HepG2 (cell line): ENCODE results near the gene SPOCD1. TPM values are rescaled to one million over a fixed set of nuclear protein-coding genes. Genes with fewer than 3 reads are reported as not detected.

Experiments used
- ATAC-seq: fragments of 200-7000 bp; cut with Tn5 transposase; 3 replicates; pipeline ENCODE4 v1.9.1; 2020; ENCODE audit warnings: mild to moderate bottlenecking, moderate library complexity
- BruUV-seq: library from RNA; stranded (reverse); fragments of 400-500 nt; replicated peaks from 2 replicates; lab custom pipeline; 2021; lab: Mats Ljungman, UMichigan
- CTCF ChIA-PET: fragments of 300-600 bp; formaldehyde crosslinking; extraction: SDS; loops from one replicate; lab custom pipeline; 2021; ENCODE audit warnings: low total read pairs, inconsistent platforms, low intra/inter-chr PET ratio; lab: Yijun Ruan, JAX
- POLR2A ChIA-PET: fragments of 350-600 bp; sonication (Branson Sonifier 250); formaldehyde crosslinking; loops from one replicate; lab custom pipeline; 2020; ENCODE audit warnings: antibody characterized with exemption, inconsistent platforms; lab: Yijun Ruan, JAX
- DNase-seq: peaks from one replicate; pipeline ENCODE4 v3.0.0-alpha.2; 2015; ENCODE audit warnings: low spot score
- FAIRE-seq: peaks from 3 replicates; lab custom pipeline; 2011; peaks lifted over from hg19 to GRCh38; lab: Jason Lieb, UNC
- H2AFZ ChIP-seq: one replicate; pipeline ENCODE4 v1.6.1; 2011; ENCODE audit warnings: low read length, inconsistent platforms
- H3K27ac ChIP-seq: fragments of 300-600 bp; 3 replicates; pipeline ENCODE4 v1.8.0; 2011; ENCODE audit warnings: mixed run types, mild to moderate bottlenecking, mixed read lengths, low read length, inconsistent platforms; ENCODE audit not compliant: insufficient read depth; ENCODE audit errors: extremely low read length
- H3K27me3 ChIP-seq, 2 experiments: fragments of 200-600 bp in 1 of 2; 2 replicates in 1 of 2; 3 replicates in 1 of 2; pipeline versions ENCODE4 v1.6.0 to v1.8.0; 2011; ENCODE audit warnings: low read length in 2 of 2, mild to moderate bottlenecking in 2 of 2, moderate library complexity in 2 of 2, inconsistent platforms in 1 of 2; ENCODE audit not compliant: insufficient read depth in 2 of 2, control insufficient read depth in 1 of 2
- H3K36me3 ChIP-seq, 2 experiments: fragments of 200-600 bp in 1 of 2; replicated peaks in 1 of 2; 2 replicates in 1 of 2; 3 replicates in 1 of 2; pipeline versions ENCODE4 v1.5.1 to v1.8.0; 2011; ENCODE audit warnings: low read length in 2 of 2, inconsistent platforms in 1 of 2; ENCODE audit not compliant: insufficient read depth in 2 of 2, control insufficient read depth in 1 of 2
- H3K4me1 ChIP-seq: 2 replicates; pipeline ENCODE4 v1.5.1; 2012; ENCODE audit warnings: low read length, inconsistent platforms; ENCODE audit not compliant: insufficient read depth
- H3K4me2 ChIP-seq: 2 replicates; pipeline ENCODE4 v1.6.0; 2011; ENCODE audit warnings: low read depth, low read length, inconsistent platforms
- H3K4me3 ChIP-seq, 3 experiments: fragments of 200-600 bp in 1 of 3; sonication (generic), shearing (Covaris generic) in 1 of 3; replicated peaks in 1 of 3; 2 replicates each; pipeline ENCODE4 v1.5.1; 2011 to 2016; ENCODE audit warnings: low read length in 3 of 3, inconsistent platforms in 2 of 3, low read depth in 2 of 3, mild to moderate bottlenecking in 2 of 3, control low read depth in 1 of 3, mixed read lengths in 1 of 3; ENCODE audit not compliant: insufficient read depth in 1 of 3
- H3K79me2 ChIP-seq: one replicate; pipeline ENCODE4 v1.6.1; 2011; ENCODE audit warnings: low read length, inconsistent platforms; ENCODE audit not compliant: insufficient read depth
- H3K9ac ChIP-seq: 2 replicates; pipeline ENCODE4 v1.6.0; 2011; ENCODE audit warnings: mild to moderate bottlenecking, low read depth, low read length, inconsistent platforms; ENCODE audit not compliant: insufficient read depth
- H3K9me3 ChIP-seq: 2 replicates; pipeline ENCODE4 v1.5.1; 2012; ENCODE audit warnings: mild to moderate bottlenecking, low read length
- H4K20me1 ChIP-seq: 2 replicates; pipeline ENCODE4 v1.6.0; 2011; ENCODE audit warnings: inconsistent platforms, mild to moderate bottlenecking, low read length, moderate library complexity; ENCODE audit not compliant: insufficient read depth
- ARHGAP35 ChIP-seq: sonication (generic); formaldehyde crosslinking; IDR thresholded peaks from 2 replicates; pipeline ENCODE4 v1.9.0; 2022; ENCODE audit warnings: mild to moderate bottlenecking, inconsistent platforms, moderate library complexity, missing genetic modification reagents, borderline replicate concordance
- JUN ChIP-seq: sonication (generic); formaldehyde crosslinking; IDR thresholded peaks from 2 replicates; pipeline ENCODE4 v1.4.0; 2020; ENCODE audit warnings: mild to moderate bottlenecking, missing genetic modification reagents
- MAF1 ChIP-seq: sonication (generic); formaldehyde crosslinking; IDR thresholded peaks from 2 replicates; pipeline ENCODE4 v1.5.0; 2020; ENCODE audit warnings: missing genetic modification reagents, borderline replicate concordance
- MTF1 ChIP-seq: sonication (generic); formaldehyde crosslinking; IDR thresholded peaks from 2 replicates; pipeline ENCODE4 v1.5.0; 2020; ENCODE audit warnings: missing genetic modification reagents
- NR2F1 ChIP-seq, 2 experiments: fragments of 450-650 bp in 1 of 2; formaldehyde crosslinking in 1 of 2; IDR thresholded peaks; 2 replicates each; pipeline versions ENCODE4 v1.5.0 to v1.6.1; 2016 to 2020; ENCODE audit warnings: mild to moderate bottlenecking in 1 of 2, missing compliant biosample characterization in 1 of 2, missing genetic modification reagents in 1 of 2, moderate library complexity in 1 of 2
- PAF1 ChIP-seq: IDR thresholded peaks from 2 replicates; pipeline ENCODE4 v1.6.1; 2016; ENCODE audit warnings: missing genetic modification reagents, missing compliant biosample characterization
- PTBP1 ChIP-seq: fragments of 200-400 bp; formaldehyde crosslinking; IDR thresholded peaks from 2 replicates; pipeline ENCODE4 v1.6.1; 2018; ENCODE audit warnings: low read length, low read depth; ENCODE audit not compliant: poor library complexity, severe bottlenecking
- SP1 ChIP-seq, 2 experiments: fragments of 450-650 bp in 1 of 2; sonication (generic) in 1 of 2; formaldehyde crosslinking in 1 of 2; IDR thresholded peaks; 2 replicates each; pipeline versions ENCODE4 v1.4.0 to v1.6.1; 2016 to 2020; ENCODE audit warnings: missing genetic modification reagents in 1 of 2
- YY1 ChIP-seq: IDR thresholded peaks from 2 replicates; pipeline ENCODE4 v1.6.1; 2011; ENCODE audit warnings: low read length, low read depth, moderate library complexity, mild to moderate bottlenecking; ENCODE audit not compliant: insufficient read depth, insufficient replicate concordance
- ZNF264 ChIP-seq: sonication (generic); formaldehyde crosslinking; IDR thresholded peaks from 2 replicates; pipeline ENCODE4 v1.4.0; 2020; ENCODE audit warnings: missing genetic modification reagents
- ZNF3 ChIP-seq: IDR thresholded peaks from 2 replicates; pipeline ENCODE4 v1.7.0; 2017; ENCODE audit warnings: inconsistent platforms
- ZNF367 ChIP-seq: sonication (generic); formaldehyde crosslinking; IDR thresholded peaks from 2 replicates; pipeline ENCODE4 v1.4.0; 2020; ENCODE audit warnings: missing genetic modification reagents, borderline replicate concordance
- WGBS: methylation state at CpG from one replicate; pipeline ENCODE4 v1.1.6; 2017; ENCODE audit warnings: low lambda C conversion rate; 5-methylcytosine and 5-hydroxymethylcytosine counted together
- in situ Hi-C: cut with HindIII; loops from 2 replicates; pipeline ENCODE4 v1.10.0; 2017; ENCODE audit warnings: low pct_unique_long_range_greater_than_20kb; ENCODE audit not compliant: extremely low pct_ligation_motif_present
- intact Hi-C: fragments of 100-400 bp; cut with micrococcal nuclease; formaldehyde crosslinking; loops from one replicate; pipeline ENCODE4 v1.10.0; 2022; ENCODE audit not compliant: unreplicated experiment
- polyA plus RNA-seq, 8 experiments: library from polyadenylated mRNA; depleted of rRNA in 3 of 8; stranded (reverse) in 7 of 8; unstranded in 1 of 8; fragments of >200 nt; fragmentation: Illumina TruSeq in 4 of 8; extraction: Trizol in 4 of 8; gene quantifications; 2 replicates each; pipeline versions ENCODE4 v1.2.1 to v1.2.3, GENCODE V29; 2011 to 2016; ENCODE audit warnings: low read depth in 4 of 8, missing spikeins in 1 of 8, mixed read lengths in 1 of 8; ENCODE audit not compliant: insufficient read depth in 1 of 8
- total RNA-seq, 5 experiments: library from RNA; depleted of rRNA; stranded (reverse); fragments of >200 nt; fragmentation: Illumina TruSeq; extraction: Trizol; gene quantifications; 2 replicates each; pipeline ENCODE4 v1.2.3, GENCODE V29; 2016; ENCODE audit warnings: low read depth in 1 of 5
- TF ChIP-seq, protein P1 (sequence below): IDR thresholded peaks from 2 replicates; pipeline ENCODE4 v1.6.1; 2016; ENCODE audit warnings: missing compliant biosample characterization, missing genetic modification reagents, borderline replicate concordance
- TF ChIP-seq, protein P2 (sequence below): IDR thresholded peaks from 2 replicates; pipeline ENCODE4 v1.6.1; 2016; ENCODE audit warnings: missing genetic modification reagents, missing compliant biosample characterization
- TF ChIP-seq, protein P3 (sequence below): sonication (generic); formaldehyde crosslinking; conservative IDR thresholded peaks from 2 replicates; pipeline ENCODE4 v1.4.0; 2020; ENCODE audit warnings: missing genetic modification reagents
- TF ChIP-seq, protein P4 (sequence below): sonication (generic); formaldehyde crosslinking; IDR thresholded peaks from 2 replicates; pipeline ENCODE4 v1.4.0; 2020; ENCODE audit warnings: missing genetic modification reagents, mild to moderate bottlenecking, borderline replicate concordance

SPOCD1 gene
- total and polyA plus RNA-seq, 2 of the 13 experiments (the other 11 are each of a cell fraction or from before 2014, with no cell fraction given): 0.24 to 0.29 TPM

DNA sequence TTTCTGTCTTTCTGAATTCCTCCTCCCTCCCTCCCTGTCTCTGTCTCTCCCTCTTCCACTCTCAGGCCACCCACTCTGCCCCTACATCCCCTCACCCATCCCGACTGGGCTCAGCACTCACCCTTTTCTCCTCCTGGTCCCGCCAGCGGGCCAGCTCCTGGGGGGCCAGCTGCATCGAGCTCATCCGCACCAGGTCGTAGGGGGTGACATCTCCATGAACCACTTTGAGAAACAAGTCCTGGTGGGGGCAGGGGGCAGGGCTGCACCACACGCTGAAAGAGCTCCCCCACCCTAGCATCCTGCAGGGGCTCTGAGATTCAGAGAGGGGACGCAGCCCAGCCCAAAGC lies 17.8 kb downstream of the SPOCD1 start:
- TF ChIP-seq, protein P1, sequence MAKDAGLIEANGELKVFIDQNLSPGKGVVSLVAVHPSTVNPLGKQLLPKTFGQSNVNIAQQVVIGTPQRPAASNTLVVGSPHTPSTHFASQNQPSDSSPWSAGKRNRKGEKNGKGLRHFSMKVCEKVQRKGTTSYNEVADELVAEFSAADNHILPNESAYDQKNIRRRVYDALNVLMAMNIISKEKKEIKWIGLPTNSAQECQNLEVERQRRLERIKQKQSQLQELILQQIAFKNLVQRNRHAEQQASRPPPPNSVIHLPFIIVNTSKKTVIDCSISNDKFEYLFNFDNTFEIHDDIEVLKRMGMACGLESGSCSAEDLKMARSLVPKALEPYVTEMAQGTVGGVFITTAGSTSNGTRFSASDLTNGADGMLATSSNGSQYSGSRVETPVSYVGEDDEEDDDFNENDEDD (CRISPR knock-in tag): no peak
- TF ChIP-seq YY1 (no peak), ZNF3 (no peak), JUN (CRISPR knock-in tag) (no peak), SP1 (IDR thresholded peaks at IDR 0.05) (no peak), SP1 (CRISPR knock-in tag; IDR thresholded peaks at IDR 0.05) (no peak), NR2F1 (CRISPR knock-in tag; IDR thresholded peaks at IDR 0.05) (no peak), ZNF264 (no peak), MAF1 (no peak), ARHGAP35 (CRISPR knock-in tag) (no peak), MTF1 (CRISPR knock-in tag) (no peak), PAF1 (CRISPR knock-in tag) (no peak), ZNF367 (CRISPR knock-in tag) (no peak), PTBP1 (no peak)
- TF ChIP-seq, protein P2, sequence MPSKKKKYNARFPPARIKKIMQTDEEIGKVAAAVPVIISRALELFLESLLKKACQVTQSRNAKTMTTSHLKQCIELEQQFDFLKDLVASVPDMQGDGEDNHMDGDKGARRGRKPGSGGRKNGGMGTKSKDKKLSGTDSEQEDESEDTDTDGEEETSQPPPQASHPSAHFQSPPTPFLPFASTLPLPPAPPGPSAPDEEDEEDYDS (CRISPR knock-in tag): no peak
- TF ChIP-seq, protein P3, sequence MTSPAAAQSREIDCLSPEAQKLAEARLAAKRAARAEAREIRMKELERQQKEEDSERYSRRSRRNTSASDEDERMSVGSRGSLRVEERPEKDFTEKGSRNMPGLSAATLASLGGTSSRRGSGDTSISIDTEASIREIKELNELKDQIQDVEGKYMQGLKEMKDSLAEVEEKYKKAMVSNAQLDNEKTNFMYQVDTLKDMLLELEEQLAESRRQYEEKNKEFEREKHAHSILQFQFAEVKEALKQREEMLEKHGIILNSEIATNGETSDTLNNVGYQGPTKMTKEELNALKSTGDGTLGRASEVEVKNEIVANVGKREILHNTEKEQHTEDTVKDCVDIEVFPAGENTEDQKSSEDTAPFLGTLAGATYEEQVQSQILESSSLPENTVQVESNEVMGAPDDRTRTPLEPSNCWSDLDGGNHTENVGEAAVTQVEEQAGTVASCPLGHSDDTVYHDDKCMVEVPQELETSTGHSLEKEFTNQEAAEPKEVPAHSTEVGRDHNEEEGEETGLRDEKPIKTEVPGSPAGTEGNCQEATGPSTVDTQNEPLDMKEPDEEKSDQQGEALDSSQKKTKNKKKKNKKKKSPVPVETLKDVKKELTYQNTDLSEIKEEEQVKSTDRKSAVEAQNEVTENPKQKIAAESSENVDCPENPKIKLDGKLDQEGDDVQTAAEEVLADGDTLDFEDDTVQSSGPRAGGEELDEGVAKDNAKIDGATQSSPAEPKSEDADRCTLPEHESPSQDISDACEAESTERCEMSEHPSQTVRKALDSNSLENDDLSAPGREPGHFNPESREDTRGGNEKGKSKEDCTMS (CRISPR knock-in tag): no peak
- TF ChIP-seq, protein P4, sequence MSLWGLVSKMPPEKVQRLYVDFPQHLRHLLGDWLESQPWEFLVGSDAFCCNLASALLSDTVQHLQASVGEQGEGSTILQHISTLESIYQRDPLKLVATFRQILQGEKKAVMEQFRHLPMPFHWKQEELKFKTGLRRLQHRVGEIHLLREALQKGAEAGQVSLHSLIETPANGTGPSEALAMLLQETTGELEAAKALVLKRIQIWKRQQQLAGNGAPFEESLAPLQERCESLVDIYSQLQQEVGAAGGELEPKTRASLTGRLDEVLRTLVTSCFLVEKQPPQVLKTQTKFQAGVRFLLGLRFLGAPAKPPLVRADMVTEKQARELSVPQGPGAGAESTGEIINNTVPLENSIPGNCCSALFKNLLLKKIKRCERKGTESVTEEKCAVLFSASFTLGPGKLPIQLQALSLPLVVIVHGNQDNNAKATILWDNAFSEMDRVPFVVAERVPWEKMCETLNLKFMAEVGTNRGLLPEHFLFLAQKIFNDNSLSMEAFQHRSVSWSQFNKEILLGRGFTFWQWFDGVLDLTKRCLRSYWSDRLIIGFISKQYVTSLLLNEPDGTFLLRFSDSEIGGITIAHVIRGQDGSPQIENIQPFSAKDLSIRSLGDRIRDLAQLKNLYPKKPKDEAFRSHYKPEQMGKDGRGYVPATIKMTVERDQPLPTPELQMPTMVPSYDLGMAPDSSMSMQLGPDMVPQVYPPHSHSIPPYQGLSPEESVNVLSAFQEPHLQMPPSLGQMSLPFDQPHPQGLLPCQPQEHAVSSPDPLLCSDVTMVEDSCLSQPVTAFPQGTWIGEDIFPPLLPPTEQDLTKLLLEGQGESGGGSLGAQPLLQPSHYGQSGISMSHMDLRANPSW: no peak
- CTCF ChIA-PET: no interaction called here
- POLR2A ChIA-PET: no interaction called here
- 21% methylated on average over 8 of the region's 8 CpGs for WGBS
- DNase-seq (no peak), FAIRE-seq (no peak), ATAC-seq (no peak)
- no peaks in the 10 kb centered on the region for H3K36me3 ChIP-seq
- H2AFZ ChIP-seq: no peak overlapping the region
- no peak overlapping the region for H3K4me3 ChIP-seq
- no peaks in the 10 kb centered on the region for H4K20me1 ChIP-seq
- H3K4me1 ChIP-seq: no peaks in the 10 kb centered on the region
- intact Hi-C loops: no loop called here
- no TSS peak for BruUV-seq
- no peak overlapping the region for H3K27ac ChIP-seq
- in situ Hi-C loops: no loop called here
- H3K4me2 ChIP-seq: no peak overlapping the region
- no peak overlapping the region for H3K9ac ChIP-seq
- H3K9me3 ChIP-seq: no peaks in the 10 kb centered on the region
- H3K79me2 ChIP-seq: no peaks in the 10 kb centered on the region
- peaks cover 4 to 39% of the 10 kb centered on the region in 2 experiments; a peak in 4 of 5 replicates for H3K27me3 ChIP-seq
